ENCODE results near the gene CALM3.

DNA sequence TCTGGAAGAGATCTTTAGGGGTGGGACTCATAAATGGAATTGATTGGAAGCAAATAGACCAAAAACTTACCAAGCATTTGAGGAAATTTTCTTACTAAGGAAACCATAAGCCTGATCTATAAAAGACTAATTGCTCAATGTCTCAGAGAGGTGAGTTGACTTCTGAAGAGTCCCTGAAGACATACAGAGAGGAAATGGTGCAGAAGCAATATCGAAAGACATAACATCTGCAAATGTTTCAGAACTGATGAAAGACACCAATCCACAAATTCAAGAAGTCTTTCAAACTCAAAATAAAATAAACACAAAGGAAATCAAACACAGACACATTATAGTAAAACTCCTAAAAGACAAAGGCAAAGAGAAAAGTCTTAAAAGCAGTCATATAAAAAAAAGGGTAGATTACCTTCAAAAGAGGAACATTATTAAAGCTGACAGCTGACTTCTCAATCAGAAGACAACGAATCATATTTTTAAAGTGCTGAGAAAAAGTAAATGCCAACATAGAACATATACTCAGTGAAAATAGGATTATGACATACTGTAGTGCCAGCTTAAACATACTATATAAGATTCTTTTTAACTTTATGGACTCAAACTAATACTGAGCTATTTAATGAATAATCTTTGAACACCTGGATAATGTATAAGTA lies 45.4 kb upstream of the CALM3 start:
- TF ChIP-seq, protein P1, sequence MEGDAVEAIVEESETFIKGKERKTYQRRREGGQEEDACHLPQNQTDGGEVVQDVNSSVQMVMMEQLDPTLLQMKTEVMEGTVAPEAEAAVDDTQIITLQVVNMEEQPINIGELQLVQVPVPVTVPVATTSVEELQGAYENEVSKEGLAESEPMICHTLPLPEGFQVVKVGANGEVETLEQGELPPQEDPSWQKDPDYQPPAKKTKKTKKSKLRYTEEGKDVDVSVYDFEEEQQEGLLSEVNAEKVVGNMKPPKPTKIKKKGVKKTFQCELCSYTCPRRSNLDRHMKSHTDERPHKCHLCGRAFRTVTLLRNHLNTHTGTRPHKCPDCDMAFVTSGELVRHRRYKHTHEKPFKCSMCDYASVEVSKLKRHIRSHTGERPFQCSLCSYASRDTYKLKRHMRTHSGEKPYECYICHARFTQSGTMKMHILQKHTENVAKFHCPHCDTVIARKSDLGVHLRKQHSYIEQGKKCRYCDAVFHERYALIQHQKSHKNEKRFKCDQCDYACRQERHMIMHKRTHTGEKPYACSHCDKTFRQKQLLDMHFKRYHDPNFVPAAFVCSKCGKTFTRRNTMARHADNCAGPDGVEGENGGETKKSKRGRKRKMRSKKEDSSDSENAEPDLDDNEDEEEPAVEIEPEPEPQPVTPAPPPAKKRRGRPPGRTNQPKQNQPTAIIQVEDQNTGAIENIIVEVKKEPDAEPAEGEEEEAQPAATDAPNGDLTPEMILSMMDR (IDR thresholded peaks at IDR 0.05; ENCODE audit: poor library complexity, severe bottlenecking), result no peak
- no peak for TF ChIP-seq POLR2AphosphoS5 (IDR thresholded peaks at IDR 0.05)
